ENCODE measurements around the gene PC.

Gene PC

GRCh38 chr11:66851698-66852465 is 106.3 kb downstream of the PC start:
- no peak for DNase-seq

- DNase-seq, result no peak
Observed at GRCh38 chr11:66851239-66851596, 107.0 kb downstream of the PC start.

DNA sequence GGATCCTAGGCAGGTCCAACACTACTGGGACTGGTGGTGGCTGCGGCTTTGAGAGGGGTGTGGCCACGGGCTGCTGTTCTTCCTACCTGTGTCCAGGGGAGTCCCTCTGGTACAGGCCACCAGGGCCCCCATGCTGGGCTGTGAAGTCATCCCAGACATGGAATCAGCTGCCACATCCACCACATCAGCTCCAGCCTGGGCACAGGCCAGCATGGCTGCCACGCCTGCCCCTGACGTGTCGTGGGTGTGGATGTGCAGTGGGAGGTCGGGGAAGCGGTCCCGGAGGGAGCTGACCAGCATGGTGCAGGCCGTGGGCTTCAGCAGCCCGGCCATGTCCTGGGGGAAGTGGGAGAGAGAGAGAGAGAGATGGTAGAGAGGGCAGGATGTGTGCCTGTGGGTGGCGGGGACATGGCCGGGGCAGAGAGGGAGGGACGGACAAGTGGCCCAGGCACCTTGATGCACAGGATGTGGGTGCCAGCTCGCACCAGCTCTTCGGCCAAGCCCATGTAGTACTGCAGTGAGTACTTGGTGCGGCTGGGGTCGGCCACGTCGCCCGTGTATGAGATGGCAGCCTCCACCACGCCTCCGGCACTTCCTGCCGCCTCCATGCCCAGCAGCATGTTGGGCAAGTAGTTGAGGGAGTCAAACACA is 107.5 kb downstream of the PC start:
- DNase-seq, result no peak

DNA sequence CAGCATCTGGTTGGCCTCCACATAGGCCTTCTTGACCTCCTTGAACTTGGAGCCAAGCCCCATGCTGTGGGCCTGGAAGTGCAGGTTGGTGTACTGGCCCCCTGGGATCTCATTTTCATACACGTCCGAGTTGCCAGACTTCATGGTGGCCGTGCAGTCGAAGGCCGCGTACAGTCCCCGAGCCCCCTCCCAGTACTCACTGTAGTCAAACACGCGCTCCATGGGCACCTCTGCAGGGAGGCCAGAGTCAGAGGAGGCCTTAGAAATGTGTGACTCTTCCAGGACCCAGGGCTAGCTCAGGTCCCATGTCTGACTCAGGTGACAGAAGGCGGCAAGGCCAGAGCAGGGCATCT is 108.0 kb downstream of the PC start:
- no peak for DNase-seq

- DNase-seq, result no peak
Observed at GRCh38 chr11:66849501-66850234, 108.5 kb downstream of the PC start.

DNA sequence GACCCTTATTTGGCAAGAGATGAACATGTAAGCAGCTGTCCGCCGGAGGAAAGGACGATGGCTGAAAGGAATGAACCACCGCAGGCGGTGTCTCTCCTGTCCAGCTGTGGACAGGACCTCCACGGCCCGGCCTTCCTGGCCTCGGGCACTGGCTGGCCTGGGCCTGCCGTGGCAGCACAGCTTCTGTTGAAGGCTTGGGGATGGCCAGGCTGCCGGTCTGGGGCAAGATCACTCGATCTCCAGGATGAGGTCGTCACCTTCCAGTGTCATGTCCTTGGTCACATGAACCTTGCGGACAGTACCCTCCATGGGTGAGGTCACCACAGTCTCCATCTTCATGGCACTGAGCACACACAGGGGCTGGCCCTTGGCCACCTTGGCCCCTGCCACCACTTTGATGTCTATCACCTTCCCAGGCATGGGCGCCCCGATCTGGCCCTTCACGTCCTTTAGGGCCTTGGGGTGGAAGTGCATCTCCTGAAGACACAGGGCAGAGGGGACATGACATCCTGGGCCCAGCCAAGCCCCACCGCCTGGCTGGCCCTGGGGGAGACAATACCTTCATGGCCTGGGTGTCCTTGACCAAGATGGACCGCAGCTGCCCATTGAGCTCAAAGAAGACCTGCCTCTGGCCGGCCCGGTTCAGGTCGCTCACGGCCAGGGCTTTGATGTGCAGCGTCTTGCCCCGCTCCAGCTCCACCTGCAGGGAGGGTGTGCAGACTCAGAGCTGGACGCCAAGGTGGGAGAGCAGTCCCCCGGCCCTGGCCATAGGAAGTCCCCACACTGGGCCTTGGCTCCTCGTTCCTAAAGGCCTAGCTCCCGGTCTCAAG is 109.3 kb downstream of the PC start:
- DNase-seq, result no peak

GRCh38 chr11:66847461-66848232 is 110.5 kb downstream of the PC start:
- DNase-seq, result no peak

GRCh38 chr11:66846671-66847091 is 111.5 kb downstream of the PC start:
- no peak for DNase-seq

- DNase-seq, result no peak
Observed at GRCh38 chr11:66845876-66846212, 112.3 kb downstream of the PC start.

- no peak for DNase-seq
Observed at GRCh38 chr11:66845143-66845875, 112.9 kb downstream of the PC start.

- DNase-seq, result no peak
Observed at GRCh38 chr11:66844496-66845142, 113.6 kb downstream of the PC start.

DNA sequence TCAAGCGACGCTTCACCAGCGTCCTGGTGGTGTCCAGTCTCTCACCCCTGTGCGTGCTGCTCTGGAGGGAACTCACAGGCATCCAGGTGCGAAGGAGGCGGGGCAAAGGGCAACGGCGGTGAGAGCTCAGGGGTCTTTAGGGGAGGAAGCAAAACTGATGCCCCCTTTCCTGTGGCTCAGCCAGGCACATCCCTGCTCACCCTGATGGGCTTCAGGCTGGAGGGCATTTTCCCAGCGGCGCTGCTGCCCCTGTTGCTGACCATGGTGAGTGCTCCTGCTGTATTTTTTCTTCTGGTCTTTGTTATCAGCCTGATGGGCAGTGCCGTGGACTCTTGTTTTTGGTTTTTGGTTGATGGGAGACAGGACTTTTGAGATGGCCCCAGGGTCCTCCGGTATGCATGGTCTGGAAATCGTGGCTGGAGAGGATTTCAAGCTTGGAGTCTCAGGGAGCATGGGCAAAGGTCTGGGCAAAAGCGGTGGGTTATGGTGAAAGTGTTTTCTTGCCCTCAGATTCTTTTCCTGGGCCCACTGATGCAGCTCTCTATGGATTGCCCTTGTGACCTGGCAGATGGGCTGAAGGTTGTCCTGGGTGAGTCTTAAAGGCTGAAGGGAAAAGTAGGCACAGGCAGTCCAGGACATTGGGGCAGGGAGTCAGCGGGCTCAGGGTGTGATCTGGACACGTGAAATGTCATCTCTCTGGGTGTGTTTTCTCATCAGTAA is 114.2 kb downstream of the PC start:
- DNase-seq, result no peak

DNA sequence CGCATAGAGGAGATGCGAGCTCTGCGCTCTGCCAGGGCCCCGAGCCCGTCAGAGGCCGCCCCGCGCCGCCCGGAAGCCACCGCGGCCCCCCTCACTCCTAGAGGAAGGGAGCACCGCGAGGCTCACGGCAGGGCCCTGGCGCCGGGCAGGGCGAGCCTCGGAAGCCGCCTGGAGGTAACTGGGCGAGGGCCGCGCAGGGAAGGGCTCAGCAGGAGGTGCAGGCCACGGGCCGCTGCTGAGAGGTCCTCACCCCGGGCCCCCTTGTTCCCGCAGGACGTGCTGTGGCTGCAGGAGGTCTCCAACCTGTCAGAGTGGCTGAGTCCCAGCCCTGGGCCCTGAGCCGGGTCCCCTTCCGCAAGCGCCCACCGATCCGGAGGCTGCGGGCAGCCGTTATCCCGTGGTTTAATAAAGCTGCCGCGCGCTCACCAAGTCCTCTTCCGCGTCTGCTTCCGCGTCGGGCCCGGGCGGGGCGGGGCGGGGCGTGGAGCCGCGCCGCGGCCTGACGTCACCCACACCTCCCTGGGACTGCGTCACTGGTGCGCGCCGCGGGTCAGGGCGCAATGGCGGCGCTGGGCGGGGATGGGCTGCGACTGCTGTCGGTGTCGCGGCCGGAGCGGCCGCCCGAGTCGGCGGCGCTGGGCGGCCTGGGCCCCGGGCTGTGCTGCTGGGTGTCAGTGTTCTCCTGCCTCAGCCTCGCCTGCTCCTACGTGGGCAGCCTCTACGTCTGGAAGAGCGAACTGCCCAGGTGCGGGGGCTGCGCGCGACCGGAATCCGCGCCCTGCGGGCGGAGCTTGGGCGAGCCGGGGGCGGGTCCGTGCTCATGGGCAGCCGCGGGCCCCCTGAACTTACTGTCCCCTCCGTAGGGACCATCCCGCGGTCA is 115.0 kb downstream of the PC start, which contains the start of gene RCE1:
Gene RCE1 (plus strand): TSS at position 546 of the 880 bp plus-strand sequence. CDS start 15 bp downstream, at position 561.
- peak; percentile 68 for DNase-seq

DNA sequence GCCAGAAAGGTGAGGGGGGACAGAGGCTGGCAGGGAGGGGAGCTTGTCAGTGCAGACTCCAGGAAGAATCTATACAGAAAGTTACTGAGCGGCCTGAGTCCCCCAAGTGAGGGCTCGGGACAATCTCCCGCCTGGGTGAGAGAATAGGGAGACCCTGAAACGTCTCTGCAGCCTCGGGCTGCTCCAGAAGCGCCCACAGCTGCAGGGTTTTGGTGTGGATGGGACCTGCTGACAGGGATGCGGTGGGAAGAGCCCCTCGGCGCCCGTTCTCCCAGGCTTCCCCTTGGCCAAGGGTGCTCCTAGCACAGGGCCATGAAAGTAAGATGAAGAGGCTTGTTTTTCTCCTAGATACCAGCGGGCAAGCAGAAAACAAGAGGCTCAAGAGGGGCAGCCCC is 115.7 kb downstream of the PC start:
- DNase-seq, result no peak

GRCh38 chr11:66841861-66842260 is 116.3 kb downstream of the PC start:
- DNase-seq, result no peak

DNA sequence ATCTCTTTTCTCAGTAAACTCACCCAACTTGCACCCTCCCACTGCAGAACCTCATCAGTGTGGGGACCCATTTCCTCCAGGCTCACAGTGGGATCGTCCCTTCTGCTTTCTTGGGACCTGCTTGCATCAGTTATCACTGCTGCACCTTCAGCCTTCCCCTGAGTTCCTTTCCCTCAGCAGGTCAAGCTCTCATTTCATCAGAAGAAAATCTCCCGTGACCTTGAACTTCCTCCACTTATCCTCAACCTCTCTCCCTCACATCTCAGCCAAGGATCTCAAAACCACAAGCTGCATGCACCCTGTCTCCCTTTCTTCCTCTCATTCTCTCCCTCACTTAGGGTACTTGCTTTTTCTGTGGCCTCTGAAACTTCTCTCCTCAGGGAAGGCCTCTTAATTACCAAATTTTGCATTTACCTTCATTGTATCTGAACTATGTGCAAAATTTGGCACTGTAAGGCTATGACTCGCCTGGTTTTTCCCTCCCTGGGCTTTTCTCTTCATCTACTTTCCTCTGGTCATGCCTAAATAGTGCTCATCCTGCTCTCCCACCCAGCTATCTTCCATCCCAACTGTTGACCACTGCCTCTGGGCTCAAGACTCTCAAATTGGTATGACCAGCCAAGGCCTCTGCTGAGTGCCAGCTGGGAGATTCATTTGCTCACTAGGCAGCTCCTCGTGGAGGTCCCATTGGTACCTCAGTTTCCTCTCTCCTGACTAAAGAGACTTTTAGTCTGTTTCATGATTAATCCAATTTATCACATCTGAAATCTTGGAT is 117.7 kb downstream of the PC start:
- no peak for DNase-seq

DNA sequence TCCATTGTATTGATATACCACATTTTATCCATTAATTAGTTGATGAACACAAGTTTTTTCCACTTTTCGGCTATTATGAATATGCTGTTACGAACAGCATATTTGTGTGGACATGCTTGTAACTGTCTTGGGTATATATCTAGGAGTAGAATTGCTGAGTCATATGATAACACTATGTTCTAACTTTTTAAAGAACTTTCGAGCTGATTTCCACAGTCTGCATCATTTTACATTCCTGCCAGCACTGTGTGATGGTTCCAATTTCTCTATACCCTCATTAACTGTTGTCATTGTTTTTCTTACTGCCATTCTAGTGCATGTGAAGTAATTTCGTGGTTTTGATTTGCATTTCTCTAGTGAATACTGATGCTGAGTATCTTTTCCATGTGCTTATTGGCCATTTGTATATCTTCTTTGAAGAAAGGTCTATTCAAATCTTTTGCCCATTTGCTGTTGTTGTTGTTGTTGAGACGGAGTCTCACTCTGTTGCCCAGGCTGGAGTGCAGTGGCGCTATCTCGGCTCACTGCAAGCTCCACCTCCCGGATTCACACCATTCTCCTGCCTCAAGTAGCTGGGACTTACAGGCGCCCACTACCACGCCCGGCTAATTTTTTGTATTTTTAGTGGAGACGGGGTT is 122.3 kb downstream of the PC start:
- no peak for DNase-seq

- DNase-seq, result no peak
Observed at GRCh38 chr11:66834943-66835342, 123.2 kb downstream of the PC start.

All from NCI-H748 treated with DMSO at 0.1 percent for 48 hours (cell line).